Aorta (tissue), 5 donors: ENCODE measurements around the gene CD1B. TPM values are rescaled to one million over a fixed set of nuclear protein-coding genes. Genes with fewer than 3 reads are reported as not detected.
A peak's percentile ranks its signal among the peaks of the same experiment; 100 is the strongest.

Source experiments
- ATAC-seq: fragments of 200-7000 bp; cut with Tn5 transposase; one replicate; pipeline ENCODE4 v1.9.1; 2022; ENCODE audit warnings: moderate library complexity; ENCODE audit not compliant: low FRiP score
- DNase-seq, 2 donors: peaks; one replicate each; pipeline ENCODE4 v3.0.0-alpha.2; 2020
- H3K27ac ChIP-seq, 2 donors: one replicate each; pipeline ENCODE4 v1.5.1; 2013; ENCODE audit warnings: low read length in 2 of 2, mild to moderate bottlenecking in 2 of 2, moderate library complexity in 2 of 2, control low read depth in 1 of 2, inconsistent platforms in 1 of 2, low read depth in 1 of 2
- H3K27me3 ChIP-seq, 2 donors: one replicate each; pipeline ENCODE4 v1.6.1; 2013; ENCODE audit warnings: control low read depth in 1 of 2, low read length in 1 of 2, mild to moderate bottlenecking in 1 of 2, moderate library complexity in 1 of 2; ENCODE audit not compliant: insufficient read depth in 2 of 2, control insufficient read depth in 1 of 2
- H3K36me3 ChIP-seq, 2 donors: one replicate each; pipeline ENCODE4 v1.6.1; 2013; ENCODE audit warnings: control low read depth in 1 of 2, low read length in 1 of 2, mild to moderate bottlenecking in 1 of 2; ENCODE audit not compliant: insufficient read depth in 2 of 2, control insufficient read depth in 1 of 2
- H3K4me1 ChIP-seq, 2 donors: one replicate each; pipeline ENCODE4 v1.6.1; 2013; ENCODE audit warnings: low read length in 2 of 2, control low read depth in 1 of 2, mild to moderate bottlenecking in 1 of 2, moderate library complexity in 1 of 2; ENCODE audit not compliant: insufficient read depth in 2 of 2, control insufficient read depth in 1 of 2
- H3K4me3 ChIP-seq, 2 donors: one replicate each; pipeline ENCODE4 v1.5.1; 2013; ENCODE audit warnings: low read length in 2 of 2, control low read depth in 1 of 2, mild to moderate bottlenecking in 1 of 2
- H3K9me3 ChIP-seq: one replicate; pipeline ENCODE4 v1.6.1; 2013; ENCODE audit warnings: mild to moderate bottlenecking, low read length; ENCODE audit not compliant: control insufficient read depth
- WGBS, 2 donors: extraction: QIAGEN DNeasy Blood & Tissue Kit; methylation state at CpG; one replicate each; pipeline ENCODE4 v1.1.7; 2013; 5-methylcytosine and 5-hydroxymethylcytosine counted together
- intact Hi-C, 2 donors: fragments of 100-400 bp; cut with DNase I; formaldehyde crosslinking; loops; one replicate each; pipeline versions ENCODE4 v1.14.2 to v1.15.0; 2022
- polyA plus RNA-seq, 2 donors: library from polyadenylated mRNA; stranded (reverse); fragments of 200-250 nt; gene quantifications; one replicate each; pipeline ENCODE4 v1.2.3, GENCODE V29; 2013
- total RNA-seq, 2 donors: library from RNA; stranded (reverse); fragmentation: NEBNext Ultra II Directional; extraction: Animal tissue kit (Norgen Biotek cat#: 25700); gene quantifications; one replicate each; pipeline ENCODE4 v1.2.1, GENCODE V29; 2021
- donor health status: healthy with polysubstance abuse.
- donor health status: Bipolar disorder and iron deficiency.
- donor health status: DM: no; HTN: no; CAD: no.
- donor health status: DM: no; HTN: no; CAD: no.
- donor health status: DM: yes; HTN: yes; CAD: no.

CD1B gene
- total and polyA plus RNA-seq, 4 donors: not detected

- H3K4me3 ChIP-seq: no peak overlapping the region
- WGBS, 2 donors: 63 to 95% methylated on average over 1 of the region's 1 CpG
- intact Hi-C loops: no loop called here
- H3K27ac ChIP-seq: no peak overlapping the region
- no peaks in the 10 kb centered on the region for H3K27me3 ChIP-seq
- DNase-seq: no peak
- no peaks in the 10 kb centered on the region for H3K9me3 ChIP-seq
- H3K36me3 ChIP-seq: no peaks in the 10 kb centered on the region
- ATAC-seq: no peak
- no peaks in the 10 kb centered on the region for H3K4me1 ChIP-seq
Measured at GRCh38 chr1:158331106-158331425, 265 bp downstream of the CD1B start.

GRCh38 chr1:158330391-158331105 is 783 bp downstream of the CD1B start:
- Histone ChIP-seq H3K9me3 (no peaks in the 10 kb centered on the region), H3K27ac (no peak overlapping the region), H3K27me3 (no peaks in the 10 kb centered on the region), H3K36me3 (no peaks in the 10 kb centered on the region), H3K4me3 (no peak overlapping the region), H3K4me1 (no peaks in the 10 kb centered on the region)
- ATAC-seq (no peak), DNase-seq (no peak)
- intact Hi-C loops: no loop called here
- 83 to 86% methylated on average over 11 of the region's 11 CpGs for WGBS, 2 donors

GRCh38 chr1:158329733-158330132 is 1.6 kb downstream of the CD1B start:
- Histone ChIP-seq H3K4me1 (no peaks in the 10 kb centered on the region), H3K36me3 (no peaks in the 10 kb centered on the region), H3K27me3 (no peaks in the 10 kb centered on the region), H3K4me3 (no peak overlapping the region), H3K27ac (no peak overlapping the region), H3K9me3 (no peaks in the 10 kb centered on the region)
- intact Hi-C loops: no loop called here
- DNase-seq: no peak
- no peak for ATAC-seq
- WGBS, 2 donors: 84 to 88% methylated on average over 3 of the region's 3 CpGs

DNA sequence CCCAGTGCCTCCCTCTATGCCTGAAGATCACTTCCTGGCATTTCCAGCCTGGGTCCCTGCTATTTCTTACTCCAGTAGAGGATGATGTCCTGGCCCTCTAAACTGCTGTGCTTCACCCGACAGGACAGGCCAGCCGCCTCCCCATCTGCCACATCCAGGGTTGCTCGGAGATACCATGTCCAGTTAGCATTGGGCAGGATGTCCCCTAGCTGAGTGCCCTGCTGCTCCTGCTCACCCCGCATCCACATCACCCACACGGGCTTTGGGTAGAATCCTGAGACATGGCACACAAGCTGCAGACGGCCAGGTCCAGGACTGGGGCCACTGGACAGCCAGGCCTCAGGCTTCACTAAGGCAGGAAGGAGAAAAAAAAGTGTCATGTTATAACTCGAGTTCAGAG is 2.0 kb downstream of the CD1B start:
- Histone ChIP-seq H3K27ac (no peak overlapping the region), H3K27me3 (no peaks in the 10 kb centered on the region), H3K4me3 (no peak overlapping the region), H3K4me1 (no peaks in the 10 kb centered on the region), H3K9me3 (no peaks in the 10 kb centered on the region), H3K36me3 (no peaks in the 10 kb centered on the region)
- ATAC-seq (no peak), DNase-seq (peak in 1 of 2 donors; percentile 52)
- WGBS, 2 donors: 93% methylated on average over 7 of the region's 7 CpGs
- intact Hi-C loops: no loop called here

DNA sequence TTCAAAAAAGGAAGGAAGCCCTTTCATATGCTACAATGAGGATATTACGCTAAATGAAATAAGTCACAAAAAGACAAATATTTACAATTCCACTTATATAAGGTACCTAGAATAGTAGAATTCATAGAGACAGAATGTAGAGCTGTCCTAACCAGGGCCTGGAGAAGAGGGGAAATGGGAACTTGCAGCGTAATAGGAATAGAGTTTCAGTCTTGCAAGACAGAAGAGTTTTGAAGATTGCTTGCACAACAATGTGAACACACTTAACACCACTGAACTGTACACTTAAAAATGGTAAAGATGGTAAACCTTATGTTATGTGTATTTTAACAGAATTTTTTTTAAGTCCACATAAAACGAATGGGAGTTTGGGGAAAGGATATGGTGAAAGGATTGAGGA is 2.9 kb downstream of the CD1B start:
- DNase-seq (no peak), ATAC-seq (no peak)
- no peaks in the 10 kb centered on the region for H3K4me1 ChIP-seq
- no peak overlapping the region for H3K27ac ChIP-seq
- no peaks in the 10 kb centered on the region for H3K27me3 ChIP-seq
- H3K36me3 ChIP-seq: no peaks in the 10 kb centered on the region
- no peak overlapping the region for H3K4me3 ChIP-seq
- 88 to 91% methylated on average over 3 of the region's 3 CpGs for WGBS, 2 donors
- intact Hi-C loops: no loop called here
- no peaks in the 10 kb centered on the region for H3K9me3 ChIP-seq

DNA sequence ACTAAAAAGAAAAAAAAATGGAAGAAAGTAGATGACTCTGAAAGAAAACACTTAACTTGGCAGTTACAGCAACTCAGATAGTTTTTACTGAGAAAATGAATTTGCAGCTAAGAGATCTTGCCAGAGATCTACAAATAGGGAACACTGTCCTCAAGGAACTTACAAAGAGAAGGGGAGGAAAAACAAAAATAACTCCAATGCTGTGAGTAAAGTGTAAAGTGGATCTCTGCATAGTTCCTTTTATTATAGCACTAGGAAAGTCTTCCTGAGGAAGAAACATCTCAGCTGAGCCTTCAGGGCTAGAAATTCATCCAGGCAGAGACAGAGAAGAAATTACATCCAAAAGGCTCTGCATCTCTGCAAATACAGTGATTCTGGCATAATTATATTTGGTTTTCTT is 3.9 kb downstream of the CD1B start:
- no peak for ATAC-seq
- H3K27me3 ChIP-seq: no peaks in the 10 kb centered on the region
- H3K36me3 ChIP-seq: peaks cover 0 to 2% of the 10 kb centered on the region in 2 donors

DNA sequence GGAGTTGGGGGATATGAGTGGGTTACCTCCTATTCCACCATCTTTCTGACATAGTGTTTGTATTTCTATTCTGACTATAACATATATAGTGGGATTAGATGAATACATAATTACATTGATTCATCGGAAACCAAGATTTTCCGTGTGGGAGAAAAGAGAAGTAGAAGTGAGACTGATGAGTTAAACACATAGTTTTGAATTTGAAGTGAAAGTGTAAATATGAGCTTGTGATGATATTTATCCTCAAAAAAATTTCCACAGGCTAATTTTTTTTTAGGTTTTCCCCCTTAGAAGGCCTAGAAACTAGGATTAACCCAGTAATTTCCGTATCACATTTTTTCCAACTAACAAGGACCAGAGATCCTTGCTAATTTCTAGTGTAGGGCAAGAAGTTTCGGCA is 6.9 kb downstream of the CD1B start:
- WGBS, 2 donors: 88 to 91% methylated on average over 4 of the region's 4 CpGs
- Histone ChIP-seq H3K36me3 (peaks cover 0 to 3% of the 10 kb centered on the region in 2 donors), H3K27ac (no peak overlapping the region), H3K27me3 (no peaks in the 10 kb centered on the region), H3K4me3 (no peak overlapping the region), H3K9me3 (no peaks in the 10 kb centered on the region), H3K4me1 (no peaks in the 10 kb centered on the region)
- intact Hi-C loops: no loop called here
- ATAC-seq (no peak), DNase-seq (no peak)

More for the DNA sequence above, 3.9 kb downstream of the CD1B start:
- H3K9me3 ChIP-seq: no peaks in the 10 kb centered on the region
- no peak overlapping the region for H3K27ac ChIP-seq
- DNase-seq: no peak
- no peaks in the 10 kb centered on the region for H3K4me1 ChIP-seq
- intact Hi-C loops: no loop called here
- no peak overlapping the region for H3K4me3 ChIP-seq

DNA sequence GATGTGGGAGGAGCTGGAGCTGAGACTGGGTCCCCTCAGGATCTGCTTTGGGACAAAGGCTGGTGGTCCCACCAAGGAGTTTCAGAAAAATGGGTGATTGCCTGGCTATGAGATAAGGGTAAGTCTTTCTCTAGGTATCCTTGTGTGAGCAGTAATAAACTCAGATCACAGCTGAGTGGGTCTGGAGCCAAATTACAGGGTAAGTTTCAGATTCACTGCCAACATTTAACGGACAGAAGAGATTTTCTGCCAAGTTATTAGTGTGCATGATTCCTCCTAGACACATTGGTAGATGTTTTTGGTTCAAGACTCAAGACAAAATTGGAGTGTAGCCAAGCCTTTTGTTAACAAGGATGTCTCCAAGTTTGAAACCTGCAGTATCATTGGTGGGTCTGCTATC is 7.5 kb downstream of the CD1B start:
- DNase-seq (no peak), ATAC-seq (no peak)
- no peaks in the 10 kb centered on the region for H3K4me1 ChIP-seq
- H3K27ac ChIP-seq: no peak overlapping the region
- no peak overlapping the region for H3K4me3 ChIP-seq
- no peaks in the 10 kb centered on the region for H3K9me3 ChIP-seq
- H3K27me3 ChIP-seq: no peaks in the 10 kb centered on the region
- 35 to 38% methylated on average over 1 of the region's 1 CpG for WGBS, 2 donors
- intact Hi-C loops: no loop called here
- peaks cover 0 to 3% of the 10 kb centered on the region in 2 donors for H3K36me3 ChIP-seq

- no peaks in the 10 kb centered on the region for H3K27me3 ChIP-seq
- no peak overlapping the region for H3K4me3 ChIP-seq
- no peak overlapping the region for H3K27ac ChIP-seq
- DNase-seq (no peak), ATAC-seq (no peak)
- H3K36me3 ChIP-seq: no peaks in the 10 kb centered on the region
- no peaks in the 10 kb centered on the region for H3K9me3 ChIP-seq
- H3K4me1 ChIP-seq: no peaks in the 10 kb centered on the region
- WGBS, 2 donors: 79 to 81% methylated on average over 2 of the region's 2 CpGs
- intact Hi-C loops: no loop called here
Measured at GRCh38 chr1:158311066-158311465, 20.3 kb downstream of the CD1B start.
